Measurements from ENCODE around the gene MYH9.
A peak's percentile ranks its signal among the peaks of the same experiment; 100 is the strongest.

MYH9 gene

GRCh38 chr22:36332623-36333332 lies 55.0 kb downstream of the MYH9 start:
- DNase-seq (ENCODE audit: low read depth in 2 of 2, low spot score in 1 of 2), result no peak

- no peak for DNase-seq (ENCODE audit: low read depth in 2 of 2, low spot score in 1 of 2)
These were observed 55.7 kb downstream of the MYH9 start for GRCh38 chr22:36331912-36332622.

GRCh38 chr22:36331306-36331911 lies 56.4 kb downstream of the MYH9 start:
- DNase-seq (ENCODE audit: low read depth in 2 of 2, low spot score in 1 of 2), result peak; percentile 62 to 72

GRCh38 chr22:36330655-36331305 lies 57.0 kb downstream of the MYH9 start:
- DNase-seq (ENCODE audit: low read depth in 2 of 2, low spot score in 1 of 2), result no peak

- DNase-seq (ENCODE audit: low read depth in 2 of 2, low spot score in 1 of 2), result no peak
These were observed 57.6 kb downstream of the MYH9 start for GRCh38 chr22:36330127-36330526.

- DNase-seq (ENCODE audit: low read depth in 2 of 2, low spot score in 1 of 2), result peak; percentile 73 to 81
These were observed 58.3 kb downstream of the MYH9 start for GRCh38 chr22:36329254-36330078.

- DNase-seq (ENCODE audit: low read depth in 2 of 2, low spot score in 1 of 2), result no peak
These were observed 59.0 kb downstream of the MYH9 start for GRCh38 chr22:36328635-36329253.

GRCh38 chr22:36327922-36328551 lies 59.7 kb downstream of the MYH9 start:
- no peak for DNase-seq (ENCODE audit: low read depth in 2 of 2, low spot score in 1 of 2)

- no peak for DNase-seq (ENCODE audit: low read depth in 2 of 2, low spot score in 1 of 2)
These were observed 61.3 kb downstream of the MYH9 start for GRCh38 chr22:36326178-36327161.

- DNase-seq (ENCODE audit: low read depth in 2 of 2, low spot score in 1 of 2), result no peak
These were observed 62.4 kb downstream of the MYH9 start for GRCh38 chr22:36325154-36326031.

GRCh38 chr22:36324414-36324813 lies 63.4 kb downstream of the MYH9 start:
- DNase-seq (ENCODE audit: low read depth in 2 of 2, low spot score in 1 of 2), result no peak

- DNase-seq (ENCODE audit: low read depth in 2 of 2, low spot score in 1 of 2), result no peak
These were observed 63.9 kb downstream of the MYH9 start for GRCh38 chr22:36323855-36324331.

GRCh38 chr22:36323182-36323854 lies 64.4 kb downstream of the MYH9 start:
- no peak for DNase-seq (ENCODE audit: low read depth in 2 of 2, low spot score in 1 of 2)

- no peak for DNase-seq (ENCODE audit: low read depth in 2 of 2, low spot score in 1 of 2)
These were observed 65.2 kb downstream of the MYH9 start for GRCh38 chr22:36322602-36322915.

- DNase-seq (ENCODE audit: low read depth in 2 of 2, low spot score in 1 of 2), result no peak
These were observed 65.8 kb downstream of the MYH9 start for GRCh38 chr22:36321797-36322601.

GRCh38 chr22:36320553-36320952 lies 67.2 kb downstream of the MYH9 start:
- DNase-seq (ENCODE audit: low read depth in 2 of 2, low spot score in 1 of 2), result no peak
